Measurements from ENCODE around the gene RNPEP. TPM values are rescaled to one million over a fixed set of nuclear protein-coding genes. Genes with fewer than 3 reads are reported as not detected.

Gene RNPEP
- total RNA-seq, 4 donors from 2014 or later = 33.0 to 49.0 (median 44.0) TPM

DNA sequence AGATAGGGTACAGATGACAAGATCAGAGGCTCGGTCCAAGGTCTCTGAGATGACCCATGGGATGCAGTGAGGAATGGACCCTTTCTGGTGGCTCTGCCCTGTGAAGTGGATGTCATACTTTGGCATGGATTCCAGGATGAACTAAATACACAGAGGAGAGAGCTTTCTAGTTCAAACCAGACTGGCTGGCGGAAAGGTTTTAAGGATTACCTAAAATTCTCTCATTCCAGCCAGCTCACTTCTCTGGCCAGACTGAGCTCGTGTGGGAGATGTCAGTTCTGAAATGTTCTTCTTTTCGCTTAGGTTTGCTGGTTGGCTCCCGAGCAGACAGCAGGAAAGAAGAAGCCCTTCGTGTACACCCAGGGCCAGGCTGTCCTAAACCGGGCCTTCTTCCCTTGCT, 6.2 kb downstream of the RNPEP start:
- intact Hi-C loops (cut with DNase I) = no loop called here
- TF ChIP-seq EP300 (IDR thresholded peaks at IDR 0.05) (no peak), POLR2A (IDR thresholded peaks at IDR 0.05; ENCODE audit: low read depth) (no peak), POLR2AphosphoS5 (IDR thresholded peaks at IDR 0.05) (no peak)
- TF ChIP-seq, protein P1, sequence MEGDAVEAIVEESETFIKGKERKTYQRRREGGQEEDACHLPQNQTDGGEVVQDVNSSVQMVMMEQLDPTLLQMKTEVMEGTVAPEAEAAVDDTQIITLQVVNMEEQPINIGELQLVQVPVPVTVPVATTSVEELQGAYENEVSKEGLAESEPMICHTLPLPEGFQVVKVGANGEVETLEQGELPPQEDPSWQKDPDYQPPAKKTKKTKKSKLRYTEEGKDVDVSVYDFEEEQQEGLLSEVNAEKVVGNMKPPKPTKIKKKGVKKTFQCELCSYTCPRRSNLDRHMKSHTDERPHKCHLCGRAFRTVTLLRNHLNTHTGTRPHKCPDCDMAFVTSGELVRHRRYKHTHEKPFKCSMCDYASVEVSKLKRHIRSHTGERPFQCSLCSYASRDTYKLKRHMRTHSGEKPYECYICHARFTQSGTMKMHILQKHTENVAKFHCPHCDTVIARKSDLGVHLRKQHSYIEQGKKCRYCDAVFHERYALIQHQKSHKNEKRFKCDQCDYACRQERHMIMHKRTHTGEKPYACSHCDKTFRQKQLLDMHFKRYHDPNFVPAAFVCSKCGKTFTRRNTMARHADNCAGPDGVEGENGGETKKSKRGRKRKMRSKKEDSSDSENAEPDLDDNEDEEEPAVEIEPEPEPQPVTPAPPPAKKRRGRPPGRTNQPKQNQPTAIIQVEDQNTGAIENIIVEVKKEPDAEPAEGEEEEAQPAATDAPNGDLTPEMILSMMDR (IDR thresholded peaks at IDR 0.05) = no peak
- Histone ChIP-seq H3K27ac (replicated peaks in 1 of 4) (no peak overlapping the region), H3K36me3 (peaks cover 38 to 53% (median 52%) of the 10 kb centered on the region in 4 donors), H3K4me3 (no peak overlapping the region), H3K9me3 (no peaks in the 10 kb centered on the region), H3K27me3 (no peaks in the 10 kb centered on the region), H3K4me1 (peaks cover 10 to 20% (median 13%) of the 10 kb centered on the region in 4 donors)
- DNase-seq (ENCODE audit: extremely low spot score) = no peak
- WGBS = 67% methylated on average over 7 of the region's 7 CpGs

DNA sequence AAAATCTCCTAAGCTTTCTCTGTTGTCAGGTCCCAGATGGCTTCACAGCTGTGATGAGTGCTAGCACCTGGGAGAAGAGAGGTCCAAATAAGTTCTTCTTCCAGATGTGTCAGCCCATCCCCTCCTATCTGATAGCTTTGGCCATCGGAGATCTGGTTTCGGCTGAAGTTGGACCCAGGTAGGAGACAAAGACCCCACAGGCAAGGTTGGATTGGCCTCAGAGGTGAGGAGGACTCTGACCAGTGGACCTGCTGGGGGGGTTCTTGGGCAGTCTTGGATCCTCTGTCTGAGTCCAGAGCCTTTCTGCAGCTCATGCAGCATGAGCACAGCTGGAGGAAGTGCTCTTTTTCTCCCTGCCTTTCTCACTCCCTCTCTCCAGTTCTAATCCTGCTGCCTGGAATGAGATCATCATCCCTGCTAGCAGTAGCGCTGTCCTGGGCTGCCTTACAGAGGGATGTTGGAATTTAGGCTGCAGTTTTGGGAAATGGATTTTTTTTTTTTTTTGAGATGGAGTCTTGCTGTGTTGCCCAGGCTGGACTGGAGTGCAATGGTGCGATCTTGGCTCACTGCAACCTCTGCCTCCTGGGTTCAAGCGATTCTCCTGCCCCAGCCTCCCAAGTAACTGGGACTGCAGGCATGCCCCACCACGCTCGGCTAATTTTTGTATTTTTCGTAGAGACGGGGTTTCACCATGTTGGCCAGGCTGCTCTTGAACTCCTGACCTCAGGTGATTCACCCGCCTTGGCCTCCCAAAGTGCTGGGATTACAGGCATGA, 7.1 kb downstream of the RNPEP start:
- Histone ChIP-seq H3K9me3 (no peaks in the 10 kb centered on the region), H3K4me3 (no peak overlapping the region), H3K27me3 (no peaks in the 10 kb centered on the region), H3K36me3 (peaks cover 44 to 62% (median 57%) of the 10 kb centered on the region in 4 donors), H3K4me1 (peaks cover under 1 to 11% (median 4%) of the 10 kb centered on the region in 4 donors), H3K27ac (replicated peaks in 1 of 4) (no peak overlapping the region)
- intact Hi-C loops (cut with DNase I) = no loop called here
- TF ChIP-seq, protein P1 (IDR thresholded peaks at IDR 0.05) = no peak
- WGBS = 95% methylated on average over 10 of the region's 10 CpGs
- no peak for DNase-seq (ENCODE audit: extremely low spot score)

DNA sequence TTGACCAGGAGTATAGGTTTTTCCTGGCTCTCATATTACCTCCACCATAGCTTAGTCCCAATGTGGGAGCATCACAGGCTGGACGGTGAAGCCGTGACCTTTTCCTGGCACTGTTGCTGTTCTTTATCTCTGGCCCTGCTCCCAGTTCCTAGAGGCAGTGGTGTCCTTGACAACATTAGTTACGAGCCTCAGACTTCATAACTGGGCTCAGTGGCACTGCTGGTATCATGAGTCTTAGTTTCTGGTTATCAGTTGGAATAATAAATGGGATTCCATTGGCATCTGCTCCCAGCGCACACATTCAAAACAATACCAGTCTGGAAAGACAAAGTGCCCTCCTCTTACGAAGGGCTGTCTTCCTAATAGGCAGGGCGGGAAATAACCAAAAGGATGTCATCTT, 8.0 kb downstream of the RNPEP start:
- intact Hi-C loops (cut with DNase I) = no loop called here
- no peak overlapping the region for H3K4me3 ChIP-seq
- peaks cover 0 to 4% (median under 1%) of the 10 kb centered on the region in 4 donors for H3K4me1 ChIP-seq
- no peaks in the 10 kb centered on the region for H3K9me3 ChIP-seq
- WGBS = 71% methylated on average over 6 of the region's 6 CpGs
- TF ChIP-seq POLR2AphosphoS5 (IDR thresholded peaks at IDR 0.05) (no peak), EP300 (IDR thresholded peaks at IDR 0.05) (no peak), POLR2A (IDR thresholded peaks at IDR 0.05; ENCODE audit: low read depth) (no peak)
- TF ChIP-seq, protein P1 (IDR thresholded peaks at IDR 0.05) = no peak
- H3K27me3 ChIP-seq = no peaks in the 10 kb centered on the region
- DNase-seq (ENCODE audit: extremely low spot score) = no peak
- H3K36me3 ChIP-seq = peaks cover 44 to 71% (median 63%) of the 10 kb centered on the region in 4 donors
- no peak overlapping the region for H3K27ac ChIP-seq (replicated peaks in 1 of 4)

DNA sequence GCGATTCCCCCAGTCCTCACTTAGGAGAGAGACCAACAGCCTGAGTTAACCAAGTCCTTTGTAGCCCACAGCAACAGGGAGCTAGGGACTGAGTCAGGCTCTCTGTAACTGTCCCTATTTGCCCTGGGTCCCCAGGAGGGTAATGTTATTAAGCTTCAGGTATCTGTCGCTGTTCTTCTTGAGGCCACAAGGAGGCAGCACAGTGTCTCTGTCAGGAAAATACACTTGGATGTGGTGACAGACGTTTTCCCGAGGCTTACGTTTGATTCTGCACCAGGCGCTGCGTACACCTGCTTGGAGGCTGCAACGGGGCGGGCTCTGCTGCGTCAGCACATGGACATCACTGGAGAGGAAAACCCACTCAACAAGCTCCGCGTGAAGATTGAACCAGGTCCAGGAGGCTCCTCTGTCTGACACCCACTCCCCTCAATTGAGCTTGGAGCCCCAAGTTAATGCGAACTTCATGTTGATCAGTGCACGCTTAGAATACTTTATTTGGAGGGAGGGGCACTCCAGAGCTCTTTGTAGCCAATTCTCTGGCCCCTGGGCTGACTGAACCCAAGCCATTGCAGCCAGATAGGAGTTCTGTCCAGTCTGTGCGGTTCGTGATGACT, 17.3 kb downstream of the RNPEP start:
- H3K36me3 ChIP-seq = peaks cover 69 to 100% (median 91%) of the 10 kb centered on the region in 4 donors
- H3K9me3 ChIP-seq = no peaks in the 10 kb centered on the region
- H3K27me3 ChIP-seq = no peaks in the 10 kb centered on the region
- intact Hi-C loops (cut with DNase I) = no loop called here
- no peaks in the 10 kb centered on the region for H3K4me1 ChIP-seq
- no peak for DNase-seq (ENCODE audit: extremely low spot score)
- no peak overlapping the region for H3K4me3 ChIP-seq
- TF ChIP-seq, protein P1 (IDR thresholded peaks at IDR 0.05) = peak; percentile 50 to 78 (median 56)
- TF ChIP-seq POLR2A (IDR thresholded peaks at IDR 0.05; ENCODE audit: low read depth) = no peak
- 84% methylated on average over 8 of the region's 16 CpGs for WGBS
- no peak overlapping the region for H3K27ac ChIP-seq (replicated peaks in 1 of 4)

Data from esophagus muscularis mucosa (tissue), 4 donors.